IPS-11a (cell line): ENCODE results near the gene KIAA1217.
"Not testable (repeated sequence)": the region's sequence is repeated elsewhere in the genome, so short reads cannot be mapped to it uniquely, and the experiment has no call there.

Experiments used
- H3K4me3 ChIP-seq: one replicate; pipeline ENCODE4 v1.5.1; 2013; ENCODE audit warnings: low read depth, low read length, control low read depth

KIAA1217 gene

DNA sequence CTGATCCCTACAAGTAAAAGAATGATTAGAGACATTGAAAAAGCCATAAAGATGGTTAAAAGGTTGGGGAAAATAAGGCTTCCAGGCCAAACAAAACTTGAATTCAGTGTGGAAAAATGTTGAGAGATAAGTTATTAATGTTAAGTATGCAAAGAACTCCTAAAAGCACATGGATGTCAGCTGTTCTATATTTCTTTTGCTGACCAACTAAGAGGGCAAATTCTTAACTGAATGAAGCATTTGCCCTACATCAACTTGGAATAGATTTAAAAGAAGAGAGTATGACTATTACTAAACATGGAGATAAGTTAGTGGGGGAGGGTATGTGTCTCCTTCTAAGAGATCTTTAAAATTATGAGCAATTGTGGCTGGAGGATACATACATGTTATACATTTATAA, 124.8 kb downstream of the KIAA1217 start:
- no peak overlapping the region for H3K4me3 ChIP-seq

GRCh38 chr10:24334279-24334939, 125.5 kb downstream of the KIAA1217 start:
- no peak overlapping the region for H3K4me3 ChIP-seq

- H3K4me3 ChIP-seq: not testable (repeated sequence)
Observed at GRCh38 chr10:24337723-24338122, 128.8 kb downstream of the KIAA1217 start.

DNA sequence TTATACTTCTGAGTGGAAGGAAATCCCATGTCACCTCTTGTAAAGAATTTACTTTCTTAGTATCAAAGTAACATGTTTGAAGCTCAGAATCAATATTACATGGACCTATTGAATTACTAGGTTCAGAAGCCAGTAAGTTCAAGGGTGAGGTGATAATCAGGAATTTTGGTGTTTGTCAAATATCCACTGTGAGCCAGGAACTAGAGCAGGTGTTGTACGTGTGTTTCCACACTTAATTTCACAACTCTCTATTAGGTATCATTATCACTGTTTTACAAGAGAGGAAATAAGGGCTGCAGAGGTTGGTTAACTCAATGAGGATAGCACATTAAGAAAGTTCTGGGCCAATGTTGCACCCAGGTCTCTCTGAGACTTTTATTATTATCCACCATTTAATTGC, 130.4 kb downstream of the KIAA1217 start:
- H3K4me3 ChIP-seq: no peak overlapping the region

DNA sequence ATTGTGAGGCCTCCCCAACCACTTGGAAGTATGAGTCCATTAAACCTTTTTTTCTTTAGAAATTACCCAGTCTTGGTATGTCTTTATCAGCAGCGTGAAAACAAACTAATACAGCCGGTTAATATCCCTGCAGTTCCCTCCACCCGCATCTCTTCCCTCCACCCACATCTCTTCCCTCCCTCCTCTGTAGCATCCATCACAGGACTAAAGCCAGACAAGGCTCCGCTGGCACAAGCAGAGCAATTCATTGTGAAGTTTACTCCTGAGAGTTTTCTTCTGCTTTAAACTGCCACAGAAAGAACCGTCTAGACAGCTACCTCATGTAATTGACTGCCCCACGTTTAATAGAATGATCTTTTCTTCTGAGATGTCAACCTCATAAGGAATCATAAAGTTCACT, 131.5 kb downstream of the KIAA1217 start:
- no peak overlapping the region for H3K4me3 ChIP-seq

- no peak overlapping the region for H3K4me3 ChIP-seq
Observed at GRCh38 chr10:24340883-24341282, 131.9 kb downstream of the KIAA1217 start.

DNA sequence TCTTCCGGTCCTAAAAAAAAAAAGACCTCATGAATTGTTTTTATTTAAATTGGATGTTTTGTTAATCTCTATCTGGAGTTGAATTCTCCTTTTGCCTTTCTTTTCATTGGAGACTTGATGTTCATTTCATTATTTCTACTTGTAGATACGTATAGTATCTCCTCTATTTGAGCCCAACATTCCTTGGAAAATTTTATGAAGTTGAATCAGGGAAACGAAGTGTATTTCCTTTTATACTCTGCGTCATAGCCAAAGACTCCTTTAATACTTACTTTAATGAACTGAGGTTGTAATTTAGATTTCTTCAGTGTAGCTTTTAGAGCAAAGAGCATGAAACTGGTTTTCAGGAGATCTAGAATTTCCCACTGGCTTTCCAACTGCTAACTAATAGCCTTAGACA, 132.4 kb downstream of the KIAA1217 start:
- H3K4me3 ChIP-seq: no peak overlapping the region

DNA sequence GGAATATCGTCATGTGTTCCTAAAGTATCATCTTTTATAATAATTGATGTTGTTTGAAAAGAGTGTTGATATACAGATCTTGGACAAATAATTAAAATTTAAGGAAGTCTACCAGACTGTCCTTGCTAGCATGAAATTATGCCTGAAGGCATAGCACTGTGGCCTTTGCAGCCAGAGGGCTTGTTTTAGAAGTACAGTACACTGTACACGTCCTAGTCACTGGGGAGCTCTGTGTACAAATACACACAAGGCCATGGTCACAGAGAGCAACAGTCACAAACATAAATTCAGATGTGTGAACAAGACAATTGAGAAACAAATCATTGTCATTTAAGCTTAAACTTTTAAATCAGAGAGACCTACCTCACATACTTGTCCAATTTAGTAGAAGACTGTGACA, 133.0 kb downstream of the KIAA1217 start:
- no peak overlapping the region for H3K4me3 ChIP-seq

DNA sequence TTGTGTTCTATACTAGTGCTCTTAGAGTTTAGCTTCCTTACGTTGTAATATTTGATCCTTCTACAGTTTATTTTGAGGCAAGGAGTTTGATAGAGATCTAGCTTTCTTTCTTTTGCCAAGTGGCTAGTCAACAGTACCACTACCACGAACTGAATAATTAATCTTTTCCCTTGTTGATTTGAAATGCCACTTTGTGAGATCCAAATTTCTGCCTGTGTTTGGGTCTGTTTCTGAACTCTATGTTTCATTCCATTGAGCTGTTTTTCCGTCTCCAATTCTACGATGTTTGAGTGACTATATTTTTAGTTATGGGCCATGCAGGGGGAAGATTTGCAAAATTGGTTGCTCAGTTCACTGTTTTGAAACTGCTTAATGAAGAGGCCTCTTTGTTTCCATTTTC, 134.7 kb downstream of the KIAA1217 start:
- no peak overlapping the region for H3K4me3 ChIP-seq

DNA sequence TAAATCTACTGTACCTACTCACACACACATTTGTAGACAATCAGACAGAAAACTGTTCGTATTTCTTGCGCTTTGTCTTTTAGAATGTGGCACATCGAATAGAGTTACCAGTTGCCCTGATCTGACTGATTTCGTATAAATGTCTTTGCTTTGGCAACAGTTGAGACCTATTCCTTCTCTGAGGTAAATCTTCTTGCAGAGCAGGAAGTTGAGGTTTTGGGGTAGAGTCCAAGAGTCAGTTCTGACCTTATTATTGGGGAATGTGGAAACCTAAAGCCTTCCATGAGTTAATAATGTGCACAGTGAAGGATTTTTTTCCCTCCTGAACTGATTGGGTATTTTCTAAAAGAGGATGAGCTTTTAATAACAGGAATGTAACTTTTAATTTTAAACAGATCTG, 135.3 kb downstream of the KIAA1217 start:
- H3K4me3 ChIP-seq: no peak overlapping the region

- no peak overlapping the region for H3K4me3 ChIP-seq
Observed at GRCh38 chr10:24344695-24345463, 135.9 kb downstream of the KIAA1217 start.

GRCh38 chr10:24346877-24347519, 138.1 kb downstream of the KIAA1217 start:
- no peak overlapping the region for H3K4me3 ChIP-seq

DNA sequence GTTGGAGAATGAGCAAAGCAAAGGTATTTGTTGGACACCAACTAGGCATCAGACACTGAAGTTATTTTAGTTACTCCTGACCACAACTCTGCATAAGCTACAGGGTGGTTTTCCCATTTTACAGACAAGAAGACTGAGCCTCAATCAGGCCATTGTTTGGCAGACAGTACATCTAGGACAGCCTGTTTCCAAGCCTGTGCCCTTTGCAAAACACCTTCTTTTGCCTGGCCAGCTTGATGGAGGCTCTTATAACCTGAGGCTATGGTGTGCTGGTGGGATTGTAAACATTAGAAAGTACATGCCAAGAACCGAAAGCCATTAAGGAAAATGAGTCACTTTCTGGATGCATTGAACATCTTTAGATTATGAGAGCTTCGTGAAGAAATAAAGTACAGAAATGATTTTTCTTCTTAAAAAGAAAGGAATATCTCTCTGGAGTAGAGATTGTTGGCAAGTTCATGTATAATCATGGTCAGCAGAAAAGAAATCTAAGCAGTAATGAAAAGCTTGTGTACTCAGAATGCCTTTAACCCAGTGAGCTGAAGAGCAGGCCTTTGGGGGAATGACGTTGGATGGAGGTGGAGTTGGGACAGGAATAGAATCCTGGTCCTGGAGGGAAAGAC, 140.6 kb downstream of the KIAA1217 start:
- H3K4me3 ChIP-seq: no peak overlapping the region

DNA sequence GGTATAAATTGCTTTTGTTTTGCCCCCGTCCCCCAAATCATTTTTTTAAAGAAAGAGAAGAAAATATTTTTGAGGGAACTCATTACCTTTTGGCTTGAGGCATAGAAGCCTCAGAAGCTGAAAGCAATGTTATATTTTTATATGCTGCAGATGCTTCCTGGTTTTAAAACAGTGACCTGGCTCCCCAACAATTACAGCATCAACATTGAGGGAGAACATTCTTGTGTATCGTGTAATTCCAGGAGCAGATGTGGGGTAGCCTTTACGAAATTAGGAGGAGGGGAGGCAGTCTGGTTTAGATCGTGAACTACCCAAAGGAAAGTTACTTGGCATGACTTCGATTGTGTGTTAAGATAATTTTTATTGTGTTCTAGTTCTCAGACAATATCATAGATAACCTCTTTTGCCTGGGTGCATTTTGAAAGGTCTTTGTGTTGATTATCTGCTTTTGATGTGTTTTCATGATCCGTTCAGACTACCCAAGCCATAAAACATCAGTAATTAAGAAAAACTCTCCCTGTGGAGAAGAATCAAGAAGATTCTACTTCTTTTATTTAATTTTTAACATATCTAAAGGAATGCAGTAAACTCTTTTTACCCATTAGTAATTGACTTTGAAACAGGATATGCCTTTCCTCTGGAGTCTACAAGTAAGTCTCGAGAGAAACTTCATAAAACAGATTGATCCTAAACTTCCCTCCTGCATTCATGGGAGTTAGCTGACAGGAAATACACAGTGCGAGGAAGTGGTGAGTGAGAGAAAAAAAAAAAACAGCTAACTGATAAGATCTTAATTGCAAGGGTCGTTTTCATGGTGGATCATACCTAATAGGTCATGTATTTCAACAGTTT, 141.4 kb downstream of the KIAA1217 start:
- no peak overlapping the region for H3K4me3 ChIP-seq

GRCh38 chr10:24350922-24351225, 141.9 kb downstream of the KIAA1217 start:
- not testable (repeated sequence) for H3K4me3 ChIP-seq

GRCh38 chr10:24351961-24352360, 143.0 kb downstream of the KIAA1217 start:
- no peak overlapping the region for H3K4me3 ChIP-seq

GRCh38 chr10:24352399-24352798, 143.5 kb downstream of the KIAA1217 start:
- no peak overlapping the region for H3K4me3 ChIP-seq

- no peak overlapping the region for H3K4me3 ChIP-seq
Observed at GRCh38 chr10:24353319-24353718, 144.4 kb downstream of the KIAA1217 start.

- H3K4me3 ChIP-seq: no peak overlapping the region
Observed at GRCh38 chr10:24355056-24355688, 146.2 kb downstream of the KIAA1217 start.

DNA sequence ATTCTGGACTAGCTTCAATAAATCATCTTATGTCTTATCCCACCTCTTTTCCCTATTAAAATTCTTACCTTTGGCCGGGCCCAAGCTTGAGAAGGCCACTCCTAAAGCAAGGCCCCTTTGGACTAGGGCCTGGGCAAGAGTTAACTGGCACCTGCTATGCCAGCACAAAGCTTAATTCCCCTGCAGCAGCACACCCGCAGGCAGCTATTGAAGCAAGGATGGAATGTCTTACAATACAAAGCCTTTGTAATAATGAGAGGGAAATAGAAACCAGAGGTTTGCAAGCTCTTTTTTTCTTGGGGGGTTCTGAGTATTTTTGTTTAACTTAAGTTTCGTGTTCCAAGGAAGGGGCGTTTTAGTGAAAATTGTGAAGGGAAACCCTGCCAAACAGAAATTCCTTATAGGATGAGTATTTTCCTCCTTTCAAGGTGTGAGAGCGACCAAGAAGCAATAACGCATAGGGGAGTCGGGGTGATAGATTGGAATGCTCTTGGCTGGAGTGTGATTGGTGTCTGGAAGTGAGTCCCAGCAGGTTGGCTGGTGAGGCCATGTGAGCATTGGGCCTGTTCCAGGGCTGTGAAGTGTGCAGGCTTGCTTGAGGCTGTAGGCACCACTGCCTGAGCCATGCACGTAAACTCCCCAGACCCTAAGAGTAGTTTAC, 148.5 kb downstream of the KIAA1217 start:
- H3K4me3 ChIP-seq: no peak overlapping the region
